NB4 (cell line): Measurements from ENCODE around the gene CYTH3.

Experiments
- CTCF ChIP-seq: IDR thresholded peaks from one replicate; pipeline ENCODE4 v1.5.1; 2012; ENCODE audit warnings: low read depth, low read length
- MYC ChIP-seq: IDR thresholded peaks from 2 replicates; pipeline ENCODE4 v1.6.1; 2011; ENCODE audit warnings: low read depth, low read length
- POLR2A ChIP-seq: IDR thresholded peaks from 2 replicates; pipeline ENCODE4 v1.6.1; 2011; ENCODE audit warnings: mild to moderate bottlenecking; ENCODE audit not compliant: insufficient read length; ENCODE audit errors: extremely low read depth
- TF ChIP-seq, protein P1 (sequence below): IDR thresholded peaks from 2 replicates; pipeline ENCODE4 v1.6.1; 2011; ENCODE audit warnings: low read depth, low read length

GRCh38 chr7:6242561-6242960 lies 29.9 kb downstream of the CYTH3 start:
- TF ChIP-seq CTCF (no peak), MYC (no peak), POLR2A (no peak)
- TF ChIP-seq, protein P1, sequence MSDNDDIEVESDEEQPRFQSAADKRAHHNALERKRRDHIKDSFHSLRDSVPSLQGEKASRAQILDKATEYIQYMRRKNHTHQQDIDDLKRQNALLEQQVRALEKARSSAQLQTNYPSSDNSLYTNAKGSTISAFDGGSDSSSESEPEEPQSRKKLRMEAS, result no peak
